Activated T-cell treated with anti-CD3 and anti-CD28 coated beads, Interleukin-2, amount 50 U/mL, for 4 hours (primary cell): Measurements from ENCODE around the gene CLDN25. TPM values are rescaled to one million over a fixed set of nuclear protein-coding genes. Genes with fewer than 3 reads are reported as not detected.
"Not testable (repeated sequence)": the region's sequence is repeated elsewhere in the genome, so short reads cannot be mapped to it uniquely, and the experiment has no call there.

Experiments used
- ATAC-seq, 2 donors: fragments of 200-7000 bp; cut with Tn5 transposase; one replicate each; pipeline ENCODE4 v1.10.0; 2021
- DNase-seq: peaks from one replicate; pipeline ENCODE4 v3.0.0-alpha.2; 2020
- H3K27me3 Mint-ChIP-seq: one replicate; pipeline ENCODE4 v1.8.0; 2021; ENCODE audit warnings: low read depth, mixed read lengths
- H3K36me3 Mint-ChIP-seq: one replicate; pipeline ENCODE4 v1.8.0; 2022; ENCODE audit warnings: mixed read lengths; ENCODE audit not compliant: insufficient read depth
- H3K4me1 Mint-ChIP-seq: one replicate; pipeline ENCODE4 v1.8.0; 2021; ENCODE audit warnings: low read depth, mixed read lengths
- H3K4me3 Mint-ChIP-seq: one replicate; pipeline ENCODE4 v1.8.0; 2021; ENCODE audit warnings: mild to moderate bottlenecking, moderate library complexity, mixed read lengths
- H3K9me3 Mint-ChIP-seq: one replicate; pipeline ENCODE4 v1.8.0; 2021; ENCODE audit warnings: mixed read lengths
- total RNA-seq, 3 donors: library from RNA; stranded (reverse); gene quantifications; one replicate each; pipeline ENCODE4 v1.2.1, GENCODE V29; 2021

The CLDN25 gene
- total RNA-seq = not detected

DNA sequence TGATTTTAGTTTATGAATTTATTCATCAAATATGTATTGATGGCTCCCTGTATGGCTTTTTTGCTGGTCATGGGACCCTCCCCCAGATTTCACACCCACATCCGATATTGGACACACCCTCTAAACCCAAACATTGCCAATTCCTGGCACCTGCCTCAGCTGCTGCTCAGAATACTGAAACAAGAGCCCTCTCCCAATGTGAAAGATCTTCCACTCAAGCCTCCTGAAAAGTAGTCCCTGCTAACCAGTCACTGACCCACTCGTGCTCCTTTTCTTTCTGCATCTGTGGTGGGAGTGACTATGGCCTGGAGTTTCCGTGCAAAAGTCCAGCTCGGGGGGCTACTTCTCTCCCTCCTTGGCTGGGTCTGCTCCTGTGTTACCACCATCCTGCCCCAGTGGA, at the start of gene CLDN25:
TSS of gene CLDN25 (plus strand) at position 301 of the 400 bp plus-strand sequence. CDS start at position 301, 0 bp downstream.
- H3K4me3 Mint-ChIP-seq = no peak within 1 kb of the TSS
- no peaks in the 10 kb centered on the region for H3K9me3 Mint-ChIP-seq

GRCh38 chr11:113730887-113731726, 48.5 kb upstream of the CLDN25 start:
- H3K27me3 Mint-ChIP-seq = no peaks in the 10 kb centered on the region
- DNase-seq = no peak
- no peaks in the 10 kb centered on the region for H3K4me1 Mint-ChIP-seq
- no peak overlapping the region for H3K4me3 Mint-ChIP-seq
- ATAC-seq = no peak
- no peaks in the 10 kb centered on the region for H3K9me3 Mint-ChIP-seq
- H3K36me3 Mint-ChIP-seq = peaks cover 24% of the 10 kb centered on the region

More for the DNA sequence above, at the start of gene CLDN25:
- Mint-ChIP-seq H3K36me3 (no peaks in the 10 kb centered on the region), H3K27me3 (peaks cover 22% of the 10 kb centered on the region), H3K4me1 (peaks cover under 1% of the 10 kb centered on the region)
- no peak for DNase-seq
- ATAC-seq = no peak

GRCh38 chr11:113732092-113732491, 47.5 kb upstream of the CLDN25 start:
- H3K27me3 Mint-ChIP-seq = no peaks in the 10 kb centered on the region
- DNase-seq (no peak), ATAC-seq (no peak)
- no peak overlapping the region for H3K4me3 Mint-ChIP-seq
- no peaks in the 10 kb centered on the region for H3K4me1 Mint-ChIP-seq
- H3K9me3 Mint-ChIP-seq = no peaks in the 10 kb centered on the region
- peaks cover 25% of the 10 kb centered on the region for H3K36me3 Mint-ChIP-seq

DNA sequence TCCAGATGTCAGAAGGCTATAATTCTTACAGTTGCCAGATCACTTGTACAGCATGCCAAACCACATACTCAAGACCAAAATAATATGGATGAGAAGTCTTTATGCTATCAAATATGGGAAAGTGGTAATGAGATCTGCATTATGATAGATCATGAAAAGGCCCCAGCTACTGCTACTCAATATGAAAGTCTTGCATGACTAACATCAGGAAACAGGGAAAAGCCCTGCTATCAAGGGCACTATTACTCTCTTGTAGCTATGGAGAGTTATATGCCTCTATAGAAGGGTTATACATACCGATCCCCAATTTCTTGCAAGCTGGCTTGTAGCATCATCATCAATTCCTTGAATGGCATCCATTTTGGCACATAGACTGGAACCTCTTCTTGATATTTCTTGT, 43.3 kb upstream of the CLDN25 start:
- ATAC-seq (peak in 1 of 2 donors; percentile 43), DNase-seq (no peak)
- no peaks in the 10 kb centered on the region for H3K4me1 Mint-ChIP-seq
- H3K27me3 Mint-ChIP-seq = no peaks in the 10 kb centered on the region
- H3K9me3 Mint-ChIP-seq = no peaks in the 10 kb centered on the region
- H3K36me3 Mint-ChIP-seq = peaks cover 45% of the 10 kb centered on the region
- no peak overlapping the region for H3K4me3 Mint-ChIP-seq

- no peaks in the 10 kb centered on the region for H3K9me3 Mint-ChIP-seq
- ATAC-seq = no peak
Measured at GRCh38 chr11:113752932-113753331, 26.7 kb upstream of the CLDN25 start.

DNA sequence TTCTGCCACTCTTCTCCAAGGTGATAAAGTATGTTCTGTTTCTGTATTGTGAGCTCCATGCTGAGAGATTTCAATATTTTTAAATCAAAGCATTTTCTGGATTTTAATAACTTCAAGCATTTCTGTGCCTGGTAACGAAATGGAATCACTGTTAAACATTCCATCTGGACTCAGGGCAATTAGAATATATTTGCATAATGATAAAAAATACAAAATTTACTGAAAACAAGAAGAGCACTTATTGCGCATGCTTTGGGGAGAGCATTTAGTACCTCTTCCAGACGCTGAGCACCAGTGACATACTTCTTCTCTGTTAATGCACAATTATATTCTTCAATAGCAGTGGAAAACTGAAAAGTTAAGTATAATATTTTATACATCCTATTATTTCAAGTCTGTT, 19.4 kb upstream of the CLDN25 start:
- Mint-ChIP-seq H3K4me1 (peaks cover 8% of the 10 kb centered on the region), H3K9me3 (no peaks in the 10 kb centered on the region), H3K4me3 (no peak overlapping the region), H3K27me3 (no peaks in the 10 kb centered on the region), H3K36me3 (peaks cover 47% of the 10 kb centered on the region)
- ATAC-seq = no peak
- DNase-seq = no peak

More at GRCh38 chr11:113752932-113753331, 26.7 kb upstream of the CLDN25 start:
- H3K4me3 Mint-ChIP-seq = no peak overlapping the region
- no peak for DNase-seq
- H3K4me1 Mint-ChIP-seq = no peaks in the 10 kb centered on the region
- H3K36me3 Mint-ChIP-seq = peaks cover 15% of the 10 kb centered on the region
- H3K27me3 Mint-ChIP-seq = no peaks in the 10 kb centered on the region

- not testable (repeated sequence) for DNase-seq, H3K4me3 Mint-ChIP-seq, ATAC-seq, H3K9me3 Mint-ChIP-seq, H3K27me3 Mint-ChIP-seq
- H3K4me1 Mint-ChIP-seq = peaks cover 12% of the 10 kb centered on the region
- H3K36me3 Mint-ChIP-seq = peaks cover 49% of the 10 kb centered on the region
Measured at GRCh38 chr11:113763040-113763439, 16.6 kb upstream of the CLDN25 start.

- no peak for ATAC-seq
- Mint-ChIP-seq H3K27me3 (no peaks in the 10 kb centered on the region), H3K36me3 (peaks cover 44% of the 10 kb centered on the region), H3K4me3 (no peak overlapping the region), H3K4me1 (peaks cover 12% of the 10 kb centered on the region), H3K9me3 (no peaks in the 10 kb centered on the region)
- no peak for DNase-seq
Measured at GRCh38 chr11:113764527-113765219, 14.9 kb upstream of the CLDN25 start.

- Mint-ChIP-seq H3K9me3 (no peaks in the 10 kb centered on the region), H3K27me3 (no peaks in the 10 kb centered on the region), H3K36me3 (peaks cover 10% of the 10 kb centered on the region), H3K4me3 (peak overlapping the region; percentile 97), H3K4me1 (peaks cover 19% of the 10 kb centered on the region)
- DNase-seq (no peak), ATAC-seq (no peak)
Measured at GRCh38 chr11:113771964-113772363, 7.6 kb upstream of the CLDN25 start.

- H3K9me3 Mint-ChIP-seq = no peaks in the 10 kb centered on the region
- H3K4me3 Mint-ChIP-seq = peak overlapping the region; percentile 97
- DNase-seq (no peak), ATAC-seq (no peak)
- peaks cover 2% of the 10 kb centered on the region for H3K27me3 Mint-ChIP-seq
- peaks cover 2% of the 10 kb centered on the region for H3K36me3 Mint-ChIP-seq
- peaks cover 16% of the 10 kb centered on the region for H3K4me1 Mint-ChIP-seq
Measured at GRCh38 chr11:113773092-113773415, 6.5 kb upstream of the CLDN25 start.

- H3K4me3 Mint-ChIP-seq = peak within 1 kb of the TSS; percentile 97
- peak; percentile 99 for ATAC-seq
Measured at GRCh38 chr11:113773416-113774173, 6.0 kb upstream of the CLDN25 start, which contains the start of gene ZW10. ZW10 (minus strand) TSS chr11:113773692; CDS start chr11:113773666, 26 bp downstream.

GRCh38 chr11:113774174-113774503, 5.5 kb upstream of the CLDN25 start:
- Mint-ChIP-seq H3K4me3 (peak overlapping the region; percentile 97), H3K9me3 (no peaks in the 10 kb centered on the region), H3K27me3 (peaks cover 2% of the 10 kb centered on the region), H3K36me3 (no peaks in the 10 kb centered on the region), H3K4me1 (peaks cover 16% of the 10 kb centered on the region)
- DNase-seq (no peak), ATAC-seq (no peak)

More at GRCh38 chr11:113773416-113774173, 6.0 kb upstream of the CLDN25 start, which contains the start of gene ZW10:
- peaks cover 1% of the 10 kb centered on the region for H3K36me3 Mint-ChIP-seq
- peaks cover 16% of the 10 kb centered on the region for H3K4me1 Mint-ChIP-seq
- DNase-seq = peak; percentile 85
- H3K9me3 Mint-ChIP-seq = no peaks in the 10 kb centered on the region
- H3K27me3 Mint-ChIP-seq = peaks cover 2% of the 10 kb centered on the region

- Mint-ChIP-seq H3K4me3 (no peak overlapping the region), H3K9me3 (no peaks in the 10 kb centered on the region), H3K4me1 (peaks cover 4% of the 10 kb centered on the region), H3K27me3 (peaks cover 19% of the 10 kb centered on the region), H3K36me3 (no peaks in the 10 kb centered on the region)
- ATAC-seq (no peak), DNase-seq (no peak)
Measured at GRCh38 chr11:113778111-113778910, 1.3 kb upstream of the CLDN25 start.

DNA sequence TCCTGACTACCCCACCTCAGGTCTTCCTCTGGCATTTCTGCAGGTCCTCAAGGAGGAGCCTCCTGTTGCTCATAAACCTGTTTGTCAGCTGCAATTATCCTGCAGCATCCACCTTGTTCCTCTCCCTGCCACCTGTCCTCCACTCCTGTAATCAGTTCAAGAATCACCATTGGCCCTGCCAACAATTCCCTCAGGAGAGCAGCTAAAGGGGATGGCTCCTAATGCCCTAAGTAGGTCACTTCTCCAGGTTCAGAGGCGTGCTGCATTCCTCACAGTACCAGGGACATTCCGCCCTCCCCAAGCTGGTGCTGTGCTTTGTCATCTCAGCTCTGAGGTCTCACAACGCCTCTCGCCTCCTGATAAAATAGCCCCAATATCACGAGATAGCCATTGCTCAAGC, 2.1 kb downstream of the CLDN25 start:
- peaks cover 24% of the 10 kb centered on the region for H3K27me3 Mint-ChIP-seq
- DNase-seq (no peak), ATAC-seq (no peak)
- H3K4me3 Mint-ChIP-seq = no peak overlapping the region
- H3K9me3 Mint-ChIP-seq = no peaks in the 10 kb centered on the region
- no peaks in the 10 kb centered on the region for H3K4me1 Mint-ChIP-seq
- no peaks in the 10 kb centered on the region for H3K36me3 Mint-ChIP-seq
